ENCODE measurements around the gene FAM219A. TPM values are rescaled to one million over a fixed set of nuclear protein-coding genes. Genes with fewer than 3 reads are reported as not detected.

Gene FAM219A
- total RNA-seq, 1 donor from 2014 or later: 39.1 TPM

- intact Hi-C loops (cut with DNase I): no loop called here
- peak; percentile 36 for DNase-seq (ENCODE audit: low spot score)
Observed at GRCh38 chr9:34382879-34383278, 75.5 kb downstream of the FAM219A start.

- DNase-seq (ENCODE audit: low spot score): no peak
- intact Hi-C loops (cut with DNase I): no loop called here
Observed at GRCh38 chr9:34382054-34382453, 76.3 kb downstream of the FAM219A start.

GRCh38 chr9:34381323-34381722, 77.0 kb downstream of the FAM219A start:
- intact Hi-C loops (cut with DNase I): no loop called here
- no peak for DNase-seq (ENCODE audit: low spot score)

- DNase-seq (ENCODE audit: low spot score): peak; percentile 88
- intact Hi-C loops (cut with DNase I): loop anchor here (1.0 kb wide), 1 partner anchor 48 kb away; no protein-coding TSS in a partner anchor
Observed at GRCh38 chr9:34380511-34381315, 77.7 kb downstream of the FAM219A start.

GRCh38 chr9:34380034-34380510, 78.3 kb downstream of the FAM219A start:
- intact Hi-C loops (cut with DNase I): loop anchor here (1.0 kb wide), 1 partner anchor 48 kb away; no protein-coding TSS in a partner anchor
- DNase-seq (ENCODE audit: low spot score): no peak

- DNase-seq (ENCODE audit: low spot score): peak; percentile 95
- intact Hi-C loops (cut with DNase I): loop anchor here (1.0 to 2.0 kb wide), 2 partner anchors 47 to 125 kb away; no protein-coding TSS in a partner anchor
Observed at GRCh38 chr9:34379334-34380033, 78.9 kb downstream of the FAM219A start.

- DNase-seq (ENCODE audit: low spot score): no peak
- intact Hi-C loops (cut with DNase I): loop anchor here (2.0 kb wide), 1 partner anchor 124 kb away; no protein-coding TSS in a partner anchor
Observed at GRCh38 chr9:34378376-34379060, 79.9 kb downstream of the FAM219A start.

GRCh38 chr9:34377404-34377746, 81.0 kb downstream of the FAM219A start:
- no peak for DNase-seq (ENCODE audit: low spot score)
- intact Hi-C loops (cut with DNase I): no loop called here

- intact Hi-C loops (cut with DNase I): no loop called here
- peak; percentile 95 for DNase-seq (ENCODE audit: low spot score)
Observed at GRCh38 chr9:34376596-34377403, 81.6 kb downstream of the FAM219A start, which contains the start of gene MYORG. Gene MYORG (minus strand): TSS chr9:34376898. CDS start chr9:34372943, 3,955 bp downstream.

- intact Hi-C loops (cut with DNase I): no loop called here
Observed at GRCh38 chr9:34375901-34376595, 82.3 kb downstream of the FAM219A start.

GRCh38 chr9:34374905-34375552, 83.3 kb downstream of the FAM219A start:
- intact Hi-C loops (cut with DNase I): no loop called here
- DNase-seq (ENCODE audit: low spot score): no peak

More at GRCh38 chr9:34375901-34376595, 82.3 kb downstream of the FAM219A start:
- peak; percentile 83 for DNase-seq (ENCODE audit: low spot score)

GRCh38 chr9:34374339-34374738, 84.0 kb downstream of the FAM219A start:
- DNase-seq (ENCODE audit: low spot score): no peak
- intact Hi-C loops (cut with DNase I): no loop called here

- intact Hi-C loops (cut with DNase I): no loop called here
- DNase-seq (ENCODE audit: low spot score): no peak
Observed at GRCh38 chr9:34373749-34374148, 84.6 kb downstream of the FAM219A start.

- intact Hi-C loops (cut with DNase I): no loop called here
Observed at GRCh38 chr9:34372467-34373011, 85.8 kb downstream of the FAM219A start.

GRCh38 chr9:34371886-34372466, 86.4 kb downstream of the FAM219A start:
- no peak for DNase-seq (ENCODE audit: low spot score)
- intact Hi-C loops (cut with DNase I): no loop called here

More at GRCh38 chr9:34372467-34373011, 85.8 kb downstream of the FAM219A start:
- no peak for DNase-seq (ENCODE audit: low spot score)

GRCh38 chr9:34370970-34371880, 87.1 kb downstream of the FAM219A start:
- intact Hi-C loops (cut with DNase I): no loop called here
- no peak for DNase-seq (ENCODE audit: low spot score)
